ENCODE results near the gene ZMYM3.

DNA sequence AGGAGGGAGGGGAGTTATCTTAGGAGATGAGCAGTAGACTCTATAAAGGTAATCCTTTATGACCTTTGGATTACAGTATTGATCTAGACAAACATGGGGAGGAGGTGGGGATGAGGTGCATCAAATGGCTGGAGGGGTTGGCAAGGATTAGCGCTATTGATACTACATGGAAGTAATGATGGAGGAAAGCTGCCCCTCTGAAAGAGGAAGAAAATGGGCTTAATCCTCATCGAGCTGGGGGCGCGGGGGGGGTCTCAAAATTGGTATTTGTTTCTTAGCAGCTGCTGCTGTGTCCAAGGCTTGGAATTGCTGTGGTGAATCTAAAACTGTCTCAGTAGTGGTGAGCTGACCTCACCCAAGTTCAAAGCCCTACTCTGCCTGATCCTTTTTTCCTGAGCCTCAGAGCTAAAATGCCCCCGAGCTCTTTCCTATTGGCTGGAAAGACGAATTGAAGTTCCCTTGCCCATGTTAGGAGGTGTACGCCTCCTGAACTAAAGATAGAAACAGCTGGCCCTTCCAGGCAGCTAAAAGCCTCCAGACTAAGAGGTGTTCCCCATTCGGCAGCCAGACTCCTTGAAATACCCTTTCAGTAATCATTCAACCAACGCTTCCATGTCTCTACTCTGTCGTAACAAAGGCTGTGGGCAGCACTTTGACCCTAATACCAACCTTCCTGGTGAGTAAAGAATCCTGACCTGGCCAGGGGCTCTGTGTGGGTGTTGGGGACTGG, 47.4 kb upstream of the ZMYM3 start, which contains the start of gene ITGB1BP2:
- TF ChIP-seq, protein P1, sequence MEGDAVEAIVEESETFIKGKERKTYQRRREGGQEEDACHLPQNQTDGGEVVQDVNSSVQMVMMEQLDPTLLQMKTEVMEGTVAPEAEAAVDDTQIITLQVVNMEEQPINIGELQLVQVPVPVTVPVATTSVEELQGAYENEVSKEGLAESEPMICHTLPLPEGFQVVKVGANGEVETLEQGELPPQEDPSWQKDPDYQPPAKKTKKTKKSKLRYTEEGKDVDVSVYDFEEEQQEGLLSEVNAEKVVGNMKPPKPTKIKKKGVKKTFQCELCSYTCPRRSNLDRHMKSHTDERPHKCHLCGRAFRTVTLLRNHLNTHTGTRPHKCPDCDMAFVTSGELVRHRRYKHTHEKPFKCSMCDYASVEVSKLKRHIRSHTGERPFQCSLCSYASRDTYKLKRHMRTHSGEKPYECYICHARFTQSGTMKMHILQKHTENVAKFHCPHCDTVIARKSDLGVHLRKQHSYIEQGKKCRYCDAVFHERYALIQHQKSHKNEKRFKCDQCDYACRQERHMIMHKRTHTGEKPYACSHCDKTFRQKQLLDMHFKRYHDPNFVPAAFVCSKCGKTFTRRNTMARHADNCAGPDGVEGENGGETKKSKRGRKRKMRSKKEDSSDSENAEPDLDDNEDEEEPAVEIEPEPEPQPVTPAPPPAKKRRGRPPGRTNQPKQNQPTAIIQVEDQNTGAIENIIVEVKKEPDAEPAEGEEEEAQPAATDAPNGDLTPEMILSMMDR (IDR thresholded peaks at IDR 0.05 in 8 of 11, conservative IDR thresholded peaks at IDR 0.05 in 3 of 11), result no peak
- TF ChIP-seq POLR2A (IDR thresholded peaks at IDR 0.05), result no peak
